HG03060 (cell line): ENCODE measurements around the gene SFT2D1.
"Not testable (repeated sequence)": the region's sequence is repeated elsewhere in the genome, so short reads cannot be mapped to it uniquely, and the experiment has no call there.

Source experiments
- ATAC-seq: cut with Tn5 transposase; IDR thresholded peaks from one replicate; pipeline ENCODE4 v1.9.1; 2021; ENCODE audit warnings: low read depth, moderate number of reproducible peaks; ENCODE audit not compliant: unreplicated experiment

Gene SFT2D1

DNA sequence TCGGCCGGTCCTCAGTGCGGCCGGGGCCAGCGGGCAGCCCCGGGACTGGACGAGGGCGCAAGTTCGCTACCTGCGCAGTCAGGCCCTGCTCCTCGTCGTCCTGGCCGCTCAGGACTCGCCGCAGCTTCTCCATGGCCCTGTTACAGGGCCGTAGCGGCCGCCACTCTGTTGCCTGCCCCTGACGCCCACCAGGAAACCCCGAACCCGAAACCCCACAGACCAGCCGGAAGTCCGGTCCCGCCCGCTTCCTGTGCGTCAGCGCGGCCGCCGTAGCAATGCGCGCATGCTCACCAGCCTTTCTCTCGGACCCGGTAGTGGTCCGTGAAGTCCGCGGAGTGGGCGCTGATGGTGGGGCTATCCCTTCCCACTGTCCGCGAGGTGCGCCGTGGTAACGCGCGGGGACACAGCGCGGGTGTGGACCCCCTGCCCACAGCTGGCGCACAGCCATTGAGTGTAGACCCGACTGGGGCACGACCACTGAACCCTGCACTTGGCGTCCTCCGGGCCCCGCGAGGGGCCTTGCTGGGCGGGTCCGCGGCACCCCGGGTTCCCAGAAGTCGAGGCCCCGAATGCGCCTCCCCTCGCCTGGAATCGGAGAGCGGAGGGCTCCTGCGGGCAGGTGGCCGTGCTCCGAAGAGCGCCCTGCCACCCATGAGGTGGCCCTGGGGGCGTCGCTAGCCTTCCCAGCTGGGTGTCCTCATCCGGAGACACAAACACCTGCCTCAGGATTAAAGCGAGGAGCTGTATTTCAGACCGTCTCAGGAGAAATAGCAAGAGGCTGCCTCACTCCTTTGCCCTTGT, at the start of gene SFT2D1:
TSS of gene SFT2D1 (minus strand) at position 197 of the 801 bp plus-strand sequence. CDS start at position 133, 64 bp downstream.
- ATAC-seq = peak; percentile 74

DNA sequence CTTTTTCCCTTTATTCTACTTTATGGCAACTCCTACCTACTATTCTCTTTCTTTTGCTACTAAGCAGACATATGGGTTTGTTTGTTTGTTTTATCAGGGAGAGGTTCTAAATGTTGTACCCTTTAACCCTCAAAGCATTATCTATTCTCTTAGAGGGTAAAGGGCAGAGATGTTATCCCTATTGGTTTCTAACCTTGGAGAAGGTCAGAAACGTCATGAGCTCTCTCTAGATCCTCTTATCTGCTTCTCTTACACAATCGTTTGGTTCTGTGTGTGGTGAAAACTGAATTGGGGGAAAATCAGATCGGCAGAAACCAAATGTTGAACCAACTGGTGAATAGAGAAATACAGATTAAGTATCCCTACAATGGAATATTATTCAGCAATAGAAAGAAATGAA, 46.8 kb upstream of the SFT2D1 start:
- ATAC-seq = no peak

GRCh38 chr6:166388290-166389004, 46.1 kb upstream of the SFT2D1 start:
- ATAC-seq = no peak

DNA sequence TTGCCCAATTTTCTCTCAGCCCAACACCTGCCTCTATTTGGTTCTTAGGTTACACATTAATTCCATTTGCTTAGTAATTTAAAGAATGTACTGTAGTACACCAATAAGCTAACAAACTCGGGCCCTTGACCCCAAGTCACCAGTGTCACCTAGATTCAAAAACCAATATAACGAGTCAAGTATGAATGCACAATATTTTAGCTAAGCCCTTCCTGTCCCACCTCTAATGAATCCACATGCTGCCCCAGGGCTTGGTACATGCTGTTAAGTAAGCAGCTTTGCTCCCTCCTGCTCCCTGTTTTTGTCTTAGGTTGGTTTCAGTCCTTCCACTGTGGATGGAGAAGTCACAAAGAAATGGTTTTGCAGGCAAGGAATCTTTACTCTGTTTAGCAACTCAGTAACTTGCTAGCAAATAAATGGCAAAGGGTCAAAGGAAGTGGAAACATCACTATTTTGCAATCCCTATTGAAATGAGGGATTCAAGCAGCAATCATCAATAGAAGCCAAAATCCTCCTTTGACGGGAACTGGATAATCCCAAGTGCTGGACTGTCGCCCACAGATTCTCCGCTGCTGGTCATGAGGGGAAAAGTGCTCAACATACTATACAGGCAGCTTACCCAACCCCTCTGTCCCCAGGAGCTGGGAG, 45.4 kb upstream of the SFT2D1 start:
- ATAC-seq = no peak

GRCh38 chr6:166387098-166387497, 44.8 kb upstream of the SFT2D1 start:
- ATAC-seq = not testable (repeated sequence)

DNA sequence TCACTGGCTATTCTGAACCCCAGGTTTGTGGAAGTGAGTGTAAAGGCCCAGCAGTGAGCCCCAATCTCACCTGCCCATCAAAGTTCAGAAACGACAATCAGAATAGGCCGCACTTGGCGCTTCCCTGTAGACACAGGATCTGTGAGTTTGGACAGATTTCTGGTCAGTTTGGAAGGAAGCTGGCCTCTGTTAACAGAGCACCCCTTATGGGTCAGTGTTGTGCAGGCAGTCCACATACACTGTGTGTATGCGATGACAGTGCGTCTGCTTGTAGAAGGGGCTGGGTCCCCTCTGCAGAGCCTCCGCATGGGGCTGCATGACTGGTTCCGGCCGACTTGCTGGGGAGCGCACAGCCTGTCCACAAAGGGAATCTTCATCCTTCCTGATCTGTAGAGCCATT, 43.8 kb upstream of the SFT2D1 start:
- no peak for ATAC-seq

DNA sequence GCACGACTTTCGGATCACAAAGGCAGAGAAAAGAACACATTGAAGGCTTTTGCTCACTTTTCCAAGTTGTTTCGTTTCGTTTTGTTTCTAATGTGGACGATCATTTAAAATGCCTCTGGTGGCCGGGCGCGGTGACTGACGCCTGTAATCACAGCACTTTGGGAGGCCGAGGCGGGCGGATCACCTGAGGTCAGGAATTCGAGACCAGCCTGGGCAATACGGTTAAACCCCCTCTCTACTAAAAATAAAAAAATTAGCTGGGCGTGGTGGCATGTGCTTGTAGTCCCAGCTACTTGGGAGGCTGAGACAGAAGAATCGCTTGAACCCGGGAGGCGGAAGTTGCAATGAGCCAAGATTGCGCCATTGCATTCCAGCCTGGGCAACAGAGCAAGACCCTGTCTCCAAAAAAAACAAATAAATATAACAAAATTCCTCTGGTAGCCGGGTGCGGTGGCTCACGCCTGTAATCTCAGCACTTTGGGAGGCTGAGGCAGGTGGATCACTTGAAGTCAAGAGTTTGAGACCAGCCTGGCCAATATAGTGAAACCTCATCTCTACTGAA, 41.5 kb upstream of the SFT2D1 start:
- peak; percentile 3 for ATAC-seq

DNA sequence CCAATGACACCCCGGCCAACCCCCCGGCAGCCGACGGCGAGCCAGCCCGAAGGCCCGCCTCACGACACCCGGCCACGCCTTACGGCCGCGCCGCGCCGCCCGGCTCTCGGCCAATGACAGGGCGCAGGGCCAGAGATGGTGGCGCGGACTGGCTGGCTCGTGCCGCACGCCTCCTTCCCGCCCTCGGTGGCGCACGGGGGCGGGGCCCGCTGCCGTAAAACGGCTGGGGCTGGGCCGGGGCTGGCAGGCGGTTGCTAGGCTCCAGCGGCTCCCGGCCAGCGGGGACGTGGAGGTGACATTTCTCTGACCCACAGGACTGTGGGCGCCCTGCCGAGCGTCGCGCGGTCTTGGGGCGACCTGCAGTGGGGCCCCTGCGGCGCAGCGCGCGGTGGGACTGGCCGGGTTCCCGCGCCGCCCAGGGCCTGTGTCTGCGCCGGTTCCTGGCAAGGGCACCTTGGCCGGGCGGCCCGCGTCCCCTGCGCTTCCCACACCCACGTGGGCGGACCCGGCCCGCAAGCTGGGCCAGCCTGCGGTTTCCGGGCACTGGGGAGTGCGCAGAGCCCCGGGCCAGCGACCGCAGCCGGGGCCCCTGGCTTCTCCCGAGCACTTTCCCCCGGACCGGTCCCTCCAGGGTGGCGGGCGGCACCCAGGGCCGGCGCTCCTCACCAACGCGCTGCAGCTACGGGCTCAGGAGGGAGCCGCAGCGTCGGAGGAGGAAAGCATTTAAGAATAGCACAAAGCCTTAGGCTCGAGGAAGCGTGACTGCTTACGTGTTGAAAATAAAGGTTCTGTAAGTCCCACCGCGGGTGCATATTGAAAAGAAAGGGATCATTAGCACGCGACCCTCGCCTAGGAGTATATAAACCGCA, 40.8 kb upstream of the SFT2D1 start, which contains the start of gene MPC1:
TSS of gene MPC1 (minus strand) at position 8 of the 869 bp plus-strand sequence. CDS start 64 bp downstream, outside the sequence.
- peak; percentile 61 for ATAC-seq

DNA sequence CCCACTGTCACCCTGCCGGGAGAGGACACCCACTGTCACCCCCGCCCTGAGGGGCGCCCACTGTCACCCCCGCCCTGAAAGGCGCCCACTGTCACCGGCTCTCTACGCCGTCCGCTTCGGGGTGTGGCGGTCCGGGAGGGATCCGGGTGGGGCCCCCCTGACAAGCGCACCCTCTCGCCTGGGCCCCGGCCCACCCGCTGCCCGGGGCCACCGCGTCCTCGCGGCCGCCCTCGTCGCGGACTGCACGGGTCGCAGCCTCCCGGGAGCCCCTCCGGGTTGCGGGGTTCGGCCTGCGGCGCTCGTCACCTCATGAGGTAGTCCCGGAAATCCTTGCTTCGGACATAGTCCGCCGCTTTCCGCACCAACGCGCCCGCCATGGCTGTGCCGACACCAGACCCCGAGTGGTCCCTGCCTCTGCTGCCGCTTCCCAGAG, 40.2 kb upstream of the SFT2D1 start:
- ATAC-seq = no peak

DNA sequence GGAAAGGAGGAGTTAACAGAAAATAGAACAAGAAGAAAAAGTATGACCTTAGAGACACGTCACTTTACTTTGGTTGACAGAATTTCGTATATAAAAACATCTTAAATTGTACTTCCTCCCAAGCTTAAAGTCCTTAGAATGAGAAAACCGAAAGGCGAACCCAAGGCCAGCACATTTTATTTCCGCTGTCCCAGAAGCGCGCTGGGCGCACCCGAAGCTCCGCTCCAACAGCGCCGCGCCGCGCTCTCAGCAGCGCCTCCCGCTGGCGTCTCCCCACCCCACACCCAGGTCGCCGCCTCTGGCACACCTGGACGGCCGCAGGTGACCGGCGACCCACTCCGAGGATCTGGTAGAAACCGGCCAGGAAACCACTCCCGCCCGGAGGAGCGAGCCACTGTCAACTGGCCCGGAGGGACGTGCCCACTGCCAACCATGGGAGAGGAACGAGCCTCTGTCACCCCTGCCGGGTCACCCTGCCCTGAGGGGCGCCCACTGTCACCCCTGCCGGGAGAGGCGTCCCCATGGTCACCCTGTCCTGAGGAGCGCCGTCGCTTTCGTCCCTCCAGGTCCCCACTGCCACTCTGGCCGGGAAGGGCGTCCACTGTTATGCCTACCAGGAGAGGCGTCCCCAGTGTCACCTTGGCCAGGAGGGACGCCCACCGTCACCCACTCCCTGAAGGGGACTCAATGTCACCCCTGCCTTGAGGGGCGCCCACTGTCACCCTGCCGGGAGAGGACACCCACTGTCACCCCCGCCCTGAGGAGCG, 39.6 kb upstream of the SFT2D1 start:
- peak; percentile 26 for ATAC-seq

- ATAC-seq = no peak
Measured at GRCh38 chr6:166381381-166381732, 39.0 kb upstream of the SFT2D1 start.

GRCh38 chr6:166379800-166380199, 37.5 kb upstream of the SFT2D1 start:
- no peak for ATAC-seq

DNA sequence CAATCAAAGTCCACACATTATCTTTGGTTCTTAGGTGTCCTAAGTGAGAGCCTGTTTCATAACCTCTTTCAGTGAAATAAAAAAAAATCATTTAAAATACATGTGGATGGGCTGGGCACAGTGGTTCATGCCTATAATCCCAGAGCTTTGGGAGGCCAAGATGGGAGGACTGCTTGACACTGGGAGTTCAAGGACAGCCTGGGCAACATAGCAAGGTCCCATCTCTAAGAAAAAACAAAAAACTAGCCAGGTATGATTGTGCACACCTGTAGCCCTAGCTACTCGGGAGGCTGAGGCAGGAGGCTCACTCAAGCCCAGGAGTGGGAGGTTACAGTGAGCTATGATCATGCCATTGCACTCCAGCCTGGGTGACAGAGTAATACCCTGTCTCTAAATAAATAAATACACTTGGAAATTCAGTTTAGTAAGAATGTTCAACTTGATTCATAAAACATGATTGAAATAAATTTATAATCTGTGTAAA, 36.8 kb upstream of the SFT2D1 start:
- no peak for ATAC-seq

- no peak for ATAC-seq
Measured at GRCh38 chr6:166377721-166378120, 35.4 kb upstream of the SFT2D1 start.

DNA sequence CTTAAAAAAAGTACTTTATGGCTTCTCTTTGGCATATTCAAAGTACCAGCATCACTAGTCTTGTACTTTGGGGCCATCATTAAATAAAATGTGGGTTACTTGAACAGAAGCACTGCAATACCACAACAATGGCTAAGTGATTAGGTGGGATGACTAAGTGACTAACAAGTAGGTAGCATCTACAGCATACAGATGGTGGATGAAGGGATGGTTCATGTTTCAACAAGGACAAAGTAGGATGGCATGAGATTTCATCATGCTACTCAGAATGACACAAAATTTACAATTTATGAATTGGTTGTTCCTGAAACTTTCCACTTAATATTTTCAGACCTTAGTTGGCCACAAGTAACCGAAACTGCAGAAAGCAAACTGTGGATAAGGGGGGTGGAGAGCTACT, 32.7 kb upstream of the SFT2D1 start:
- ATAC-seq = no peak

DNA sequence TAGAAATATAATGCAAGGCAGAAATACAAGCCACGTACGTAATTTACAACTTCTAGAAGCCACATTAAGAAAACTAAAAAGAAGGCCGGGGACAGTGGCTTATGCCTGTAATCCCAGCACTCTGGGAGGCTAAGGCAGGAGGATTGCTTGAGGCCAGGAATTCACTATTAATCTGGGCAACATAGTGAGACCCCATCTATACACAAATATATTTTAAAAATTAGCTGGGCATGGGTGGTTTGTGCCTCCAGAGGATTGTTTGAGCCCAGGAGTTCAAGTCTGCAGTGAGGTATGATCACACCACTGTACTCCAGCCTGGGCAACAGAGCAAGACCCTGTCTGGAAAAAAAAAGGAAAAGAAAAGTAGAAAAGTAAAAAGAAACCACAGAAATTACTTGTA, 28.1 kb upstream of the SFT2D1 start:
- no peak for ATAC-seq

GRCh38 chr6:166369782-166370181, 27.4 kb upstream of the SFT2D1 start:
- ATAC-seq = no peak

DNA sequence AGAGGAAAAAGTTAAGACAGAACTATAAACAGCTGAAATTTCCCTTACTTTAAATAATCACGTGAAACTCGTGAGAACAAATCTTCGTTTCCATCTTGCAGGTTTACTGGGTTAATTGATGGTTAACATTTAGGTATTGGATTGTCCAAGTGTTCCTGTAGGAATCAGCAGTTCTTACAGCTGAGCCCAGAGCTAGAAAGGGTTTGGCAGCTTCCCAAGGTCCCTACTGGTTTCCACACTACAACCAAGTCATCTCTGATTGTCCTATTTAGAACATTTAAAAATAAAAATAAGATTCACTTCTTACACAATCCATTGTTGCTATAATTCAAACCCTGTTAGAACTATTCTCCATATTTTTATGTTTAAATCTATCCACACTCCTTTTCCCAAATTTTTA, 24.6 kb upstream of the SFT2D1 start:
- ATAC-seq = no peak

DNA sequence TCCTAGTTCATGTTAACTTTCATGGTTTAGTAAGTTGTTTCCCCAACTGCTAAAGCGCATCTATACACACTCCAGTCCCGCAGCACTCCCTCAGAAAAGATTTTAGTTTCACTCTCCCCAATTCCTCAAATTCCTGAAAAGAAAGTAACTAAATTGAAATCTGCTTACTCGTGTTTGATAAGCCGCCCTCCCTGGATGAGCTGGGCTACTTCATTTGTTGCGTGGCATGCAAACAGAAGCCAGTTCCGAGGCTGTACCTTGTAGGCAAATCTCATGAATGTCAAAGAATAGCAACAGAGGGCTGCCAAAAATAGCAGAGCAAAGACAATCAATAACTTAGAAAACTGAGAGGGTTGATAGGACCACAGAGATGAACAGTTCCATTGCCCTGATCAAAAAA, 23.5 kb upstream of the SFT2D1 start:
- ATAC-seq = no peak
